Measurements from ENCODE around the gene PTMS. TPM values are rescaled to one million over a fixed set of nuclear protein-coding genes. Genes with fewer than 3 reads are reported as not detected.

Gene PTMS
- total and polyA plus RNA-seq, 2 of the 13 experiments (the other 11 are each of a cell fraction or from before 2014, with no cell fraction given) = 40.5 to 82.4 TPM

GRCh38 chr12:6723607-6724408 lies 42.4 kb upstream of the PTMS start, which contains the start of gene COPS7A (continued):
- TF ChIP-seq AHDC1 (CRISPR knock-in tag; IDR thresholded peaks at IDR 0.05; ENCODE audit: borderline replicate concordance) (no peak), HBP1 (CRISPR knock-in tag; IDR thresholded peaks at IDR 0.05; ENCODE audit: low read depth) (peak; percentile 70; the same call in 1 of the 2 replicates), ZNF33A (CRISPR knock-in tag; IDR thresholded peaks at IDR 0.05; ENCODE audit: borderline replicate concordance) (no peak), ELK4 (CRISPR knock-in tag; IDR thresholded peaks at IDR 0.05; ENCODE audit: borderline replicate concordance) (peak; percentile 20; the same call in 1 of the 2 replicates), ADNP (CRISPR knock-in tag; IDR thresholded peaks at IDR 0.05) (no peak), ZNF746 (CRISPR knock-in tag; IDR thresholded peaks at IDR 0.05) (peak; percentile 59), ZBTB1 (CRISPR knock-in tag; IDR thresholded peaks at IDR 0.05; ENCODE audit: borderline replicate concordance) (no peak), NFE2L1 (CRISPR knock-in tag; IDR thresholded peaks at IDR 0.05; ENCODE audit: borderline replicate concordance) (no peak), NCOR1 (IDR thresholded peaks at IDR 0.05; ENCODE audit: borderline replicate concordance, low read length) (peak; percentile 42; the same call in 1 of the 2 replicates), ZNF564 (CRISPR knock-in tag; IDR thresholded peaks at IDR 0.05) (peak; percentile 85), ZFP82 (CRISPR knock-in tag; IDR thresholded peaks at IDR 0.05; ENCODE audit: borderline replicate concordance) (no peak)
- TF ChIP-seq, protein P1, sequence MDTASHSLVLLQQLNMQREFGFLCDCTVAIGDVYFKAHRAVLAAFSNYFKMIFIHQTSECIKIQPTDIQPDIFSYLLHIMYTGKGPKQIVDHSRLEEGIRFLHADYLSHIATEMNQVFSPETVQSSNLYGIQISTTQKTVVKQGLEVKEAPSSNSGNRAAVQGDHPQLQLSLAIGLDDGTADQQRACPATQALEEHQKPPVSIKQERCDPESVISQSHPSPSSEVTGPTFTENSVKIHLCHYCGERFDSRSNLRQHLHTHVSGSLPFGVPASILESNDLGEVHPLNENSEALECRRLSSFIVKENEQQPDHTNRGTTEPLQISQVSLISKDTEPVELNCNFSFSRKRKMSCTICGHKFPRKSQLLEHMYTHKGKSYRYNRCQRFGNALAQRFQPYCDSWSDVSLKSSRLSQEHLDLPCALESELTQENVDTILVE (CRISPR knock-in tag; IDR thresholded peaks at IDR 0.05) = peak; percentile 99
- TF ChIP-seq, protein P2, sequence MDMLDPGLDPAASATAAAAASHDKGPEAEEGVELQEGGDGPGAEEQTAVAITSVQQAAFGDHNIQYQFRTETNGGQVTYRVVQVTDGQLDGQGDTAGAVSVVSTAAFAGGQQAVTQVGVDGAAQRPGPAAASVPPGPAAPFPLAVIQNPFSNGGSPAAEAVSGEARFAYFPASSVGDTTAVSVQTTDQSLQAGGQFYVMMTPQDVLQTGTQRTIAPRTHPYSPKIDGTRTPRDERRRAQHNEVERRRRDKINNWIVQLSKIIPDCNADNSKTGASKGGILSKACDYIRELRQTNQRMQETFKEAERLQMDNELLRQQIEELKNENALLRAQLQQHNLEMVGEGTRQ (IDR thresholded peaks at IDR 0.05; ENCODE audit: low read depth, low read length) = peak; percentile 95
- TF ChIP-seq, protein P2 (CRISPR knock-in tag; IDR thresholded peaks at IDR 0.05; ENCODE audit: borderline replicate concordance) = peak; percentile 89

Measured in HepG2 (cell line).